Measurements from ENCODE around the gene TMEM53. TPM values are rescaled to one million over a fixed set of nuclear protein-coding genes. Genes with fewer than 3 reads are reported as not detected.

Gene TMEM53
- total and polyA plus RNA-seq, 2 donors: 2.7 to 5.5 TPM

Other genes with a start within 250 kb of the TMEM53 start
- 47.7 TPM for gene ARMH1, start 233 bp upstream of the TMEM53 start, total RNA-seq
- gene ARMH1, start 233 bp upstream of the TMEM53 start, polyA plus RNA-seq: 577 TPM
- gene RNU5D-1, start 56.7 kb upstream of the TMEM53 start, total RNA-seq: 85.6 TPM
- gene RNU5D-1, start 56.7 kb upstream of the TMEM53 start, polyA plus RNA-seq: not detected
- gene KIF2C, start 65.4 kb upstream of the TMEM53 start, total RNA-seq: 42.1 TPM
- 6.2 TPM for gene KIF2C, start 65.4 kb upstream of the TMEM53 start, polyA plus RNA-seq
- 3,262 TPM for gene RPS8, start 101.1 kb upstream of the TMEM53 start, total RNA-seq
- gene RPS8, start 101.1 kb upstream of the TMEM53 start, polyA plus RNA-seq: 3,732 TPM
- 0.28 TPM for gene BEST4, start 113.7 kb upstream of the TMEM53 start, total RNA-seq
- gene BEST4, start 113.7 kb upstream of the TMEM53 start, polyA plus RNA-seq: 1.3 TPM
- gene PLK3, start 125.9 kb upstream of the TMEM53 start, total RNA-seq: 10.1 TPM
- gene PLK3, start 125.9 kb upstream of the TMEM53 start, polyA plus RNA-seq: 32.9 TPM
- 0.09 TPM for gene DYNLT4, start 132.9 kb upstream of the TMEM53 start, total RNA-seq
- gene DYNLT4, start 132.9 kb upstream of the TMEM53 start, polyA plus RNA-seq: 0.09 TPM
- gene BTBD19, start 134.0 kb upstream of the TMEM53 start, total RNA-seq: 0.42 TPM
- 3.8 TPM for gene BTBD19, start 134.0 kb upstream of the TMEM53 start, polyA plus RNA-seq
- 0.33 TPM for gene PTCH2, start 168.8 kb upstream of the TMEM53 start, total RNA-seq
- 0.91 TPM for gene PTCH2, start 168.8 kb upstream of the TMEM53 start, polyA plus RNA-seq

Measured in thymus (tissue), 2 donors.